Left renal cortex interstitium (tissue), 4 donors: ENCODE measurements around the gene CNGB1. TPM values are rescaled to one million over a fixed set of nuclear protein-coding genes. Genes with fewer than 3 reads are reported as not detected.
"Not testable (repeated sequence)": the region's sequence is repeated elsewhere in the genome, so short reads cannot be mapped to it uniquely, and the experiment has no call there.

Source experiments
- DNase-seq, 4 donors: peaks; one replicate each; pipeline ENCODE4 v3.0.0-alpha.2; 2013; ENCODE audit warnings: low read depth in 4 of 4, low spot score in 2 of 4, missing footprints in 1 of 4
- polyA plus RNA-seq, 4 donors: library from polyadenylated mRNA; unstranded; fragments of 120-200 nt; gene quantifications; one replicate each; pipeline ENCODE4 v1.2.1, GENCODE V29; 2013; ENCODE audit not compliant: insufficient read length in 4 of 4

CNGB1 gene
- polyA plus RNA-seq, 4 donors, result 0.03 to 0.08 TPM; not detected in 2

DNA sequence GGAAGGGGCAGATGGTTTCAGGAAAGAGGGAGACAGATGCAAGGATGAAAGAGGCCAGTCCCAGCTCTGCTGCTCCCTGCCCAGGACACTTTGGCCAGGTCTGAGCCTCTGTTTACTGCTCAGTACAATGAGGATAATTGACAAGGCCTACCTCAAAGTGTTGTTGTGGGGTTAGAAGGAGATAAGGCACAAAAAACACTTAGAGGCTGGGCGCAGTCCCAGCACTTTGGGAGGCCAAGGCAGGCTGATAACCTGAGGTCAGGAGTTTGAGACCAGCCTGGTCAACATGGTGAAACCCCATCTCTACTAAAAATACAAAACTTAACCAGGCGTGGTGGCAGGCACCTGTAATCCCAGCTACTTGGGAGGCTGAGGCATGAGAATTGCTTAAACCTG lies 7.1 kb upstream of the CNGB1 start:
- not testable (repeated sequence) for DNase-seq

DNA sequence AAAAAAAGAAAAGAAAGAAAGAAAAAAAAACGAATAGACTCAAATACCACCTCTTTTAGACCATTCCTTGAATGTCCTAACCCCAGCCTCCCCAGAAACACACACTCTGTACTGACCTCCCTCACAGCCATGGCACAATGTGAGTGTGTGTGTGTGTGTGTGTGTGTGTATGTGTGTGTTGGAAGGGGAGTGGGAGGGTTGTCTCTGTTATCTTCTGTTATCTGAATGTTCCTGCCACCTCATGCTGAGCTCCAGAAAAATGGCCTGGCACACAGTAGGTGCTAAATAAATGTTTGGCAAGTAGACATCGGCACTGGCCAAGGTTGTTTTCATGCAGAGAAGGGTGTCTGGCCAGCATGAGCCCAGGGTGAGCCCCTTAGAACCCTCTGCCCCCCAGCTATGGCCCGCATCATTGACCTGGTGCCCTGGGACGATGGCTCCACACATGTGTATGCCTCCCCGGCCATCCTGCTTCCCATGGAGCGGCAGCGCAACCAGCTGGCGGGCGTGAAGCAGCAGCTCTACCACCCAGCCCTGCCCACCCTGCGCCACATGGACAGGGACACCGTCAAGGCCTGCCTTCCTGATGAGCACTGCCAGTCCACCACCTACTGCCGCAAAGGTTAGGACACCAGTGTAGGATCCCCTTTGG lies 6.6 kb upstream of the CNGB1 start:
- no peak for DNase-seq

DNA sequence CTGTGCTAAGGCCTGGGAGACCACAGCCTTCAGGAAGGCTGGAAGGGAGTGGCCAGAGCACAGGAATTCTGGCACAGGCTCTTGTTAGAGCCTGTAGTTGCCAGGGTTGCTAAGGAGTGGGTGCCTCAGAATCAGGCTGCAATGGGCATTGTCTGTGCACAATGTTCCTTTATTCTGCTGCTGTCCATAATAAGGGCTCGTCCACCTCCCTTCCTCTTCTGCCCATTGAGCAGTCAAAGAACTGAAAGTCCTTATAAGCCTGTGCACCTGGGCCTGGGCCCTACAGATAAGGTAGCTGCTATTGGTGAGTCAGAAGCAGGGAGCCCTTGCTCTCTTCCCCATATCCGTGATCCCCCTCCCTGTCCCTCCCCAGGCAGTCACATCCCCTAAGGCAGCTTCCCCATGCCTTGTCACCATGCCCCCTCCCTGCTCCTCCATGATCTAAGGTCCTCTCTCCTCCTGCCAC lies 5.4 kb upstream of the CNGB1 start:
- no peak for DNase-seq

DNA sequence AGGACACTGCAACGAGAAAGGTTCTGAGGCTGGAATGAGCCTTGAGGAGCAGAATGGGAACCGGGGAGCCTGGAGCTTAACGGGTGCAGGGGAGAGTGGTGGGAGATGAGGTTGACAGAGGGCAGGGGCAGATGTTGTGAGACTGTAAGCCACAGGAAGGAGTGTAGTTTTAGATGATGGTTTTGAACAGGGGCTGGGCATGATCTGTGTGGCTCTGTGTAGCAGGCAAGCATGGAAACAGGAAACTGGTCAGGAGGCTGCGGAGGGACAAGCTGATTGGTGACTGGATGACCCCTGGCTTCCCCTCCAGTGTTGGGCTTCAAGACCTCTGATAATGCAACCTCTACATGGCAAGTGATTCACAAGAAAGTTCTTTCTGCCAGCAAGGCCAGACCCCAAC lies 1.4 kb upstream of the CNGB1 start:
- no peak for DNase-seq

DNA sequence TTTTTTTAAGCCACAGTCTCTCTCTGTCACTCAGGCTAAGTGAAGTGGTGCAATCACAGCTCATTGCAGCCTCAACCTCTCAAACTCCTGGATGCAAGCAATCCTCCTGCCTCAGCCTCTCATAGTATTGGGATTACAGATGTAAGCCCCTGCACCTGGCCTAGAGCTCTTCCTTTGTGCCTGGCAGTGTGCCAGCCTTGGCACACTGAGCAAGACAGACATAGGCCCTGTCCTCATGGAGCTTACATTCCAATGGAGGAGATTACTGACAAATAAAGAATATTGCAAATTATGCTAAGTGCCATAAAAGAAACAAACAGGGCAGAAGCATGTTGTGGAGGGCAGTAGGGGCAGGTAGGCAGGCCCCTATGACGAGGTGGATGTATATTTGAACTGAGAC lies 920 bp upstream of the CNGB1 start:
- DNase-seq, result no peak

DNA sequence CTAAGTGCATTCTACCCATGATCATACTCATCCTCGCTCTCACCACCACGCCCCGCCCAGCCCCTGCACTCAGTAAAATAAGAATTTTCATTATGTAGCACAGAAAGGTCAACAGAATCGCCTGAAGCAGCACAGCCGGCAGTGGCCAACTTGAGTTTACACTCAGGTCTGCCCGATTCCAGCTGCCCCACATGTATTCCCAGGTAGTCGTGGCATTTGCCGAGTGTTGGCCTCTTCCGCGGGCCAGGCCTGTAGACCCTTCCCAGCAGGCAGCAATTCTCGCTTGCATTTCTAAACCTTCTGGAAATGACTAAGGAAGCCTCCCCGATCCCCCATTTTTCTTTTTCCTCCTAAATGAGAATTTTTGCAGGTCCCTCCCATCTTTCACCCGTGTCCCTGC lies 609 bp downstream of the CNGB1 start:
- no peak for DNase-seq

DNA sequence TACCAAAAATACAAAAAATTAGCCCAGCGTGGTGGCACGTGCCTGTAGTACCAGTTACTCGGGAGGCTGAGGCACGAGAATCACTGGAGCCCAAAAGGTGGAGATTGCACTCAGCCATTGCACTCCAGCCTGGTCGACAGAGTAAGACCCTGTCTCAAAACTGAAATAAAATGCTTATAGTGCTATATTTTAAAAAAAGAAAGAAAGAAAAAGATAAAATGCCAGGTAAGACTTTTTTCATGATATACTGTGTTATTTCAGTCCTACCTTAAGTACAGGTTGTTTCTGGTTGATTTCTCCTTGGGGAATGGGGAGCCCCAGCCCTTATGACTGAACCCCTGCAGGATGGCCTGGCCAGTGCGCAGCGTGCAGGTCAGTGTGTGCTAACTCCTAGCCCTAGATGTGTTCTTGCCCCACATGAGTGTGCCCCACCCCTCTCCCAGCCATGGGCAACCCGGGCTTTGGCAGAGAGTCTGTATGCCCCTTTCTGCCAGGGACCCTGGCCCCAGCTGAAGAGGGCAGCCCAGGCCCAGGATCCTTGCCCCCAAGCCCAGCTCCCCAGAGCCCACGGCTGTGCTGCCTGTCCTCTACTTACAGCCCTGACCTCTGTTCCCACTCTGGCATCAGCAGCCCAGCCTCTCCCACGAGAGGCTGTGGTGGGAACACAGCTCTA lies 1.3 kb downstream of the CNGB1 start:
- DNase-seq, result no peak

DNA sequence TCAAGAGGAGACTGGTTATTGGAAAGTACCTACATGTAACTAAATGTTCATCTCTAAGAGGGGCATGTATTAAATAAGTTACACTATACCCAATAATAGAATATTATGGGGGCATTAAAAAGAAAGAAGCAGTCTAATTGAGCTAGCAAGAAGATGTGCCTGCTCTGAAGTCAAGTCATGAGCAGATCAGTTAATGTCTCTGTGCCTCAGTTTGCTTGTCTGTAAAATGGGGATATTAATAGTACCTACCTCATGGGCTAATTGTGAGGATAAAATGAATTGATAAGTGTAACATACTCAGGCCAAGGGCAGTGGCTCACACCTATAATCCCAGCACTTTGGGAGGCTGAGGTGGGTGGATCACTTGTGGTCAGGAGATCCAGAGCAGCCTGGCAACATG lies 3.0 kb downstream of the CNGB1 start:
- DNase-seq, result no peak

DNA sequence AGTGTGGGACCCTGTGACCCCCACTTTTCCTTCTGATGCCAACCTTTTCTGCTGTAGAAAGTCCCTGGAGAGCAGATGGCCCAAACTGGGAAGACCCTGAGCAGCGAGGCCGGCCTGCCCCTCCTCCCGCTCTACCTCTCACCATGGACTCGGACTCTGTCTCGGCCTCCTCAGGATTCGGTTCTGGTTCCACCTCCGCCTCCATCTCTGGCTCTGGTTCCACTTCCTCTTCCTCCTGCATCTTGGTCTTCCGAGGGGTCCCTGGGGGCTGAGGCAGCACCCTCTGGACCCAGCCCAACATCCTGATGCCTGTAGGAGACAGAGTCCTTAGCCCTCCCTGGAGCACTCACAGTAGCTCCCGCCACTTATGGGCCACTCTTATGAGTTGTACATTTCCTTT lies 3.9 kb downstream of the CNGB1 start:
- no peak for DNase-seq

DNA sequence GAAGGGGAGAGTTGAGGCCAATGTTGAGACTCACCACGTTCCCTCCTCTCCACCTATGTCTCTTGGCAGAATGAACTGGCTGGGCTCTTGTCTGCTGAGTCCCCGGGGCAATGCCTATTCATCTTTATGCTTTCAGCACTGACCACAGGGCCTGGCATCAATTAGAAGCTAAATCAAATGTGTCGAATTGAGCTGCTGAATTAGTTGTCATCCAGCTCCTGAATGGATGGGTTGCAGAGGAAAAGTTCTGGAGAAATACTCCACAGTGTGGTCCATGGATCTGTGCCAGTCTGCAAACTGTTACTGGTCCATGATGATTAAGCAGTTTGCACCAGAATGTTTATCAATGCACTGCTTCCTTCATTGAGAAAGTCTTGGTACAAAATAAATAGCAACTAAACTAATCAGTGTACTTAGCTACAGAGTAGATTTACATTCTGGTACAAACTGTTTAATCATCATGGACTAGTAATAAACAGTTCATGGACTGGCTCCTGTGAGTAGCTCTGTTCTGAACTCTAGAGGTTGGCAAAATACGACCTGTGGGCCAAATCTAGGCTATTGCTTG lies 4.6 kb downstream of the CNGB1 start:
- no peak for DNase-seq

DNA sequence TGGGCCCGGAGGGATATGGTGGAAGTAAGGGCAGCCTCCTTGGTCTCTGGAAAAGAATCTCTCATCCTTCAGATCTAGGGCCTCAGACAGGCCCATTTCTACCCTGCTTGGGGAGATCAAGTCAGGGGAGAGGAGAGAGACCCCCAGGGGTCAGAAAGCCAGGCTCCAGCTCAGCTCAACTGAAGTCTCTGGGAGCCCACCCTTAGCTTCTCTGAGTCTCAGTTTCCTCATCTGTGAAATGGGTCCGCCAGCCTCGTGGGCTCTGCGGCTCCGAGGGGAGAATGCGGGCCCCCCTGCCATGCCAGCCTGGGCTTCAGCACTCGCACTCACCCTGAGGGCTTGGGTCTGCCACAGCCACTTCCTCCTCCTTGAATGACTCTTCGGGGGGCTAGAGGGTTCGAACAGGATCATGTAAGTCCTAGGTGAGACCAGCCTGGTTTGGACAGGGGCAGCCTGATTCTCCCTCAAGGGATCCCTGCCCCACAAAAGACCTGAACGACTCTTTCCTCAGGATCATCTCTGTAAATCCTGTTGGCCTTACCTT lies 6.7 kb downstream of the CNGB1 start:
- DNase-seq, result no peak

DNA sequence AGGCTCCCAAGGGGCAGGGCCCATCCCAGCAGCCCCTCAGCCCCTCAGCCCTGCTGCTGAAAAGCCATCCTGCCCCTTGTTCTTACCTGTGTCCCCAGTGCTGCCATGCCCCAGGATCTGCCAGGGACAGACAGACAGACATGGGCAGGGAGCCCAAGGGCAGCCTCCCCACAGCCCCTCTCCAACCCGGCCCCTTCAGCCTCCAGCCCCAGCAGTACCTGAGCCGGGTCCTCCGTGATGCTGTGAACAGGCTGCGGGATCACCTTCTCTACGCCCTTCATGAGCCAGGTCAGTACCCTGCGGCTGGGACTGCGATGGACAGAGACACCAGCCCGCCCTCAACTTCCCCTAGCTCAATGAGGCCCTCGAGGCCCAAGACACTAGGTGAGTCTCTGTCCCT lies 8.2 kb downstream of the CNGB1 start:
- no peak for DNase-seq

DNA sequence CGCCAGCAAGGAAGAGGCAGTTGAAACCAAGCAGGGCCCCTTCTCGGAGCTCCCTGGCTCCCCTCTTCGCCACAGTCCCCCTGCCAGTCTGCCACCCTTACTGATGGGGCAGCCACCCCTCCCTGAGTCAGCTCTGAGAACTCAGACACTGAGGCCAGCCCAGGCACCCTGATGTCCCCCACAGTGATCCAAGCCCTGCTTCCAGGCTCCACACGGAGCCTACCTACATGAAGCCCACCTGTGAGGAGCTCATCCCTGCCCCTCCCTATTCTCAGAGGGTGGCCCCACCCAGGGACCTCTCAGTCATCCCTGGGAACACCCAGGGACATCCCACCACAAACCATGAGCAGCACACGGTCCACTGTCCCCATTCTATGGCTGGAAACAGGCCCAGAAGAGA lies 8.9 kb downstream of the CNGB1 start:
- no peak for DNase-seq

DNA sequence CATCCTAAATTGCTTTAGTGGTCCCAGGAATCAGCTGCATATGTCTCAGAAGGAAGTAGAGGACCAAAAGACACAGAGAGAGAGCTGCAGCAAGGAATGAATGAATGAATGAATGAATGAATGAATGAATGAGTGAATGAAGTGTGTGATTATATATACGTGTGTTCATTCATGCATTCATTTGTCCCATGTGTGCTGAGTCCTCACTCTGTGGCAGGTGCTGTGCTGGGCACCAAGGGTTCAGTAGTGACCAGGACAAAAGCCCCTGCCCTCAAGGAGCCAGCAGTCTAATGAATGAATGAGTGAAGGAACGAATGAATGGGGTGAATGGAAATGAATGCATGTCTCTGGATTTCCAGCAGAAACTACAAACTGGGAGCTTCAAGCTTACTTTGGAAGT lies 9.4 kb downstream of the CNGB1 start:
- DNase-seq, result no peak

DNA sequence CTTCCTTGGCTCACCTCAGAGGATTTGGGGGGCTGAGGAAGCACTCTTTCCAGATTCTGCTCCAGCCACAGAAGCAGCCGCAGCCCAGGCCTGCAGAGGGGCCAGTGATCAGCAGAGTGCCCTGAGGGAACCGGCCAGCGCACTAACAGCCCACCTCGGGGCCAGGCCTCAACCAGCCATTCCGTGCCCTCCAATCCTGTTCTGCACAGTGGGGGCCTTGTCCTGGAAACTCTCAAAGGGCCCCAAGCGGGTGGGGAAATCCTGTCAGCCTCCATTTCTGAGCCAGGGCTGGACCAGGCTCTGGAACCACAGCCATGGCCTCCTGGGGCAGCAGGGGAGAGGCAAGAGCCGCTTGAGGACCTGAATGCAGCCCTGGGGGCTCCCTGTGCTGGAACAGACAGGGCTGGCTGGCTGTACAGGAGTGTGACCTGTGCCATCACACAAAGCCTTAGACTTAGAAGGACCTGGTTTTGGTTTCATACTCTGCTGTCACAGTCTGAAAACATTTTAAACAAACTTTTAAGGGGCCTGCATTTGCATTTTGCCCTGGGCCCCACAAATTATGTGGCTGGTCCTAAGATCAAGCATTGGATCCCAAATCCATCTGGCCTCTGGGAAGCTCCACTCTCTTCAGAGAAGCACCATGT lies 10.0 kb downstream of the CNGB1 start:
- no peak for DNase-seq

DNA sequence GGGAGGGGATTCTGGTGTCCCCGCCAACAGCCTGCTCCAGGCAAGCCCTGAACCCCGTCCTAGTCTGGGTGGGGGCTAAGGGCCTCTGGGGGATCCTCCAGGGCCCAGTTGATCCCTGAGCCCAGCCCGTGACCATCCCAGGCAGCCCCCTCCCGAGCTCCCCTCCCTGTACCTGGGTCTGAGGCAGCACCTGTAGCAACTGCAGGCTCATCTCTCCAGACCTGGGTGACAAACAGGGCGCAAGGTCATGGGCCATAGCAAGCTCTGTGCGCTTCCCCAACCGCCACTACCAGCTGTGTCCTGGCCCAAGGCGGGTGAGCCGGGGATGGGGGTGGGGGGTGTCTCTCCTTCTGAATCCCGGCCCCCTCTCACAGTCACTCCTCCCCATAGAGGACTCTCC lies 10.6 kb downstream of the CNGB1 start:
- DNase-seq, result no peak

DNA sequence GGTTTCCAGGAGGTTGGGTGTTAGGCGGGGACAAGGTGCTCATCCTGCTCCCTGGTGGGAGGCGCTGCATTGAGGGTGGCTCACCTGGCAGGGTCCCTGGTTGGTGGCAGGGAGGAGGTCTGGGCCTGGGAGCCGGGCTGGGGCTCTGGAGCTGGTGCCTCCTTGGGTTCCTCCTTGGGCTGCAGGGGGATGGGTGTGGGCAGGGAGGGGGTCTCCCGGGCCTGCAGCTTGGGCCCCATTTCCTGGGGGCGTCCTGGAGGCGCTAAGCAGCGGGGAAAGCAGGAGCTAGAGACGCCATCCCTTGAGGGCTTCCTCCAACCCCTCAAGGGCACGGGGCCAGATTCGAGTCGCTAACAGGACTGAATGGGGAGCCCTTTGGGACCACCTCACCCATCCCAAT lies 11.1 kb downstream of the CNGB1 start:
- DNase-seq, result no peak

DNA sequence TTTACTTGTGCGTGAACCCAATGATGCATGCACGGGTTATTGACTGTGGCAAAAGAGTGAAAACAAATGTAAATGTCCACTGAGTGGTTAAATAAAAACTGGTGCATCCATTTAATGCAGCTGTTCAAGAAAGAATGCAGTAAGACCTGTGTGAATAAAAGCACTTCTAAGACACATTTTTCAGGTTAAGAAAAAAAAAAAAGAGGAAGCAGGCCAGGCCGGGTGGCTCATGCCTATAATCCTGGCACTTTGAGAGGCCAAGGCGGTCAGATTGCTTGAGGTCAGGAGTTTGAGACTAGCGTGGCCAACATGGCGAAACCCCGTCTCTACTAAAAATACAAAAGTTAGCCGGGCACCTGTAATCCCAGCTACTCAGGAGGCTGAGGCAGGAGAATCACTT lies 11.8 kb downstream of the CNGB1 start:
- DNase-seq, result no peak

DNA sequence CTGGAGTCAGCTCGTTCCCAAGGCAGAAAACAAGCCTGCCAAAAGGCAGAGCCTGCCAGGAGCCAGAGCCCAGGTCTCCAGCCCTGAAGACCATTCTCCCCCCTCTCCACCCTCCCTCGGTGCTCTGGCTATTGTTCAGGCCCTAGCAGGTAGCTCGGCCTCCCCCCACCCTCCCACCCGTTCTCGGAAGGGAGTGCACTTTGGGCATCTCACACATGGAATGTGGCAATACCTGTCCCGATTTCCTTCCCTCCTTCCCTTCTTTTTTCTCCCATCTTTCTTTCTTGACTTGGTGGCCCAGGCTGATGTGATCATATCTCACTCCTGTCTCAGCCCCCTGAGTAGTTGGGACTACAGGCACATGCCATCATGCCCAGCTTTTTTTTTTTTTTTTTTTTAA lies 12.4 kb downstream of the CNGB1 start:
- no peak for DNase-seq

DNA sequence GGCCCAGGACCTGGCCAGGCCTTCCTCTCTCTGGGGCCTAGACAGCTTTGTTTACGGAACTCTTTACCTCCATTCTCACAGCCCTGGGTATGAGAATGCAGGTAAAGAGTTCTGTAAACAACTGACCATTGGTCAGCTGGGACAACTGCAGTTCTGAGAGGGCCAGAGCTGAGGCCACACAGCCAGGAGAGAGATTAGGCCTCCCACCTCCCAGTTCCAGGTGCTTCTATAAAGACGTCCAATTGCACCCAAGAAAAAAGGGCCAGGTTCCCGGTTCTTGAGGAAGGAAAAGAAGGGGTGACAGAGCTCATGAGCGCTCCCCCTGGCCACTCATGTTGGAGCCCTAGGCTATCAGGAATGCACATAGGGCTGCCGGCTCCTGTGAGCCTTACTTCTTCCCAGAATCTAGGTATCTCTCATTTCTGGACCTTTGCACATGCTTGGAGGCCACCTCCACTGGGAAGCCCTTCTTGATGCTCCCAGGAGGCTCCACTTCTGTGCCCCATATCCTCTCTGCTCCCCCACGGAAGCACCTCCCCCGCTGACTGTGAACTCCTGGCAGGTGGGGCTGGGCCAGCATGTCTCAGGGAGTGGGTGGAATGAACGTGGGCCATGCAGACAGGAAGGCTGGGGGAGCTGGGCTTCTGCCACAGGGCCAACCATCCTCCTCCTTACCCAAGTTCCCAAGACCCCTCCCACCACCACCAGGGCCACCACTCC lies 13.1 kb downstream of the CNGB1 start:
- no peak for DNase-seq
